ENCODE results near the gene TOX3.

- no peak for TF ChIP-seq CTCF (IDR thresholded peaks at IDR 0.05)
- TF ChIP-seq POLR2A (IDR thresholded peaks at IDR 0.05), result no peak
Observed at GRCh38 chr16:52535076-52535475, 11.9 kb downstream of the TOX3 start.

Measured in heart left ventricle (tissue), 13 donors.